ENCODE data around the gene SLC35D3.
"Not testable (repeated sequence)": the region's sequence is repeated elsewhere in the genome, so short reads cannot be mapped to it uniquely, and the experiment has no call there.

Gene SLC35D3, protein sequence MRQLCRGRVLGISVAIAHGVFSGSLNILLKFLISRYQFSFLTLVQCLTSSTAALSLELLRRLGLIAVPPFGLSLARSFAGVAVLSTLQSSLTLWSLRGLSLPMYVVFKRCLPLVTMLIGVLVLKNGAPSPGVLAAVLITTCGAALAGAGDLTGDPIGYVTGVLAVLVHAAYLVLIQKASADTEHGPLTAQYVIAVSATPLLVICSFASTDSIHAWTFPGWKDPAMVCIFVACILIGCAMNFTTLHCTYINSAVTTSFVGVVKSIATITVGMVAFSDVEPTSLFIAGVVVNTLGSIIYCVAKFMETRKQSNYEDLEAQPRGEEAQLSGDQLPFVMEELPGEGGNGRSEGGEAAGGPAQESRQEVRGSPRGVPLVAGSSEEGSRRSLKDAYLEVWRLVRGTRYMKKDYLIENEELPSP
- 0 reads per million in 3 experiments for total RNA-seq

GRCh38 chr6:136921936-136922684, at the start of gene SLC35D3:
TSS of gene SLC35D3 (plus strand) at chr6:136922301. CDS start at chr6:136922429, 128 bp downstream.
- no peak for DNase-seq

- no peak for DNase-seq
Measured at GRCh38 chr6:136873748-136874147, 48.4 kb upstream of the SLC35D3 start.

GRCh38 chr6:136876469-136876868, 45.6 kb upstream of the SLC35D3 start:
- DNase-seq, result not testable (repeated sequence)

- no peak for DNase-seq
Measured at GRCh38 chr6:136880748-136881460, 41.2 kb upstream of the SLC35D3 start.

GRCh38 chr6:136886091-136886490, 36.0 kb upstream of the SLC35D3 start:
- DNase-seq, result no peak

- DNase-seq, result no peak
Measured at GRCh38 chr6:136887953-136888352, 34.1 kb upstream of the SLC35D3 start.

- DNase-seq, result no peak
Measured at GRCh38 chr6:136889271-136890193, 32.6 kb upstream of the SLC35D3 start.

DNA sequence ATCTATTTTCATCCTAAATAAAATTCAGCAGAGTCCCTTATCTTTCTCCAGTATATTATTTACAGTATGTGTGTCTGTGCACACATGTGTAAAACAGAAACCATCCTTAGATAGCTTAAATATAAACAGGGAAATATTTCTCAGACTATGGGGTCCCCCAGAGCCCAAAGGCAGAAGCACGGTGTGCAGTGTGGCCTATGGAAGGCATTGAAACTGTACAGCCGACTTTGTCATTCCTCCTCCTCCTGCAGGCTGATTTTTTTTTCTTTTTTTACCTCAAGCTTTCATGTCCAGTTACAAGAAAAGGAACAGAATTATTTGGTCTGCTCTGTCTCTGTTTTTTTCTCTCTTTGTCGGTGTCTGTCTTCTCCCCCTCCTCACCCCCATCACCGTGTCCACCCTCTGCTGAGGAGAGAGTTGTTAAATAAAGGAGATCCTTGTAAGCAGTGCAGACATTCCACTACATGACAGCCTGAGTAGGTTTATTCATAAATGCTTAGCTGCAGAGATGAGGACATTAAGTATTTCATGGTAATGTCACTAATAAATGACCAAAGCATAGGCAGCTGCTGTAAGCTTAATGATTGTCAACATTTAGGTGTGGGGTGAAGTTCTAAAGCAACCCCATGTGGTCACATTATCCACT, 31.8 kb upstream of the SLC35D3 start:
- no peak for DNase-seq

DNA sequence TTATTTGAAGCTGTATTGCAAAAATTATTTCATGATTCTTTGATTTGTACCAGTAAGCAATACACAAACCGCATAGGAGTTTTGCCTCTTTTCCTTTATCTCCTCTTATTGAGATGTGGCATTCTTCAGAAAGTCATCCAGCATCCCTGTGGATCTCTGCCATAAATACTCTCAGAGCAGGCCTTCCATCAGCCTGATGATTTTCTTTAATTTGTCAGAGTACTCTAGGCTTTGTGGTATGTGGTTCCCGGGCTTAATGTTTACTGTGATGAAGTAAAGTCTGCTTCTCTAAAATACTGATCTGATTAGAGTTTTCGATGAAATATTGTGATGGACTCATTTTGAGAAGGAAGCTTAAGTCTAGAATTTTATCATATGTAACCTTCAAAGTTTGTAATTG, 31.1 kb upstream of the SLC35D3 start:
- no peak for DNase-seq

DNA sequence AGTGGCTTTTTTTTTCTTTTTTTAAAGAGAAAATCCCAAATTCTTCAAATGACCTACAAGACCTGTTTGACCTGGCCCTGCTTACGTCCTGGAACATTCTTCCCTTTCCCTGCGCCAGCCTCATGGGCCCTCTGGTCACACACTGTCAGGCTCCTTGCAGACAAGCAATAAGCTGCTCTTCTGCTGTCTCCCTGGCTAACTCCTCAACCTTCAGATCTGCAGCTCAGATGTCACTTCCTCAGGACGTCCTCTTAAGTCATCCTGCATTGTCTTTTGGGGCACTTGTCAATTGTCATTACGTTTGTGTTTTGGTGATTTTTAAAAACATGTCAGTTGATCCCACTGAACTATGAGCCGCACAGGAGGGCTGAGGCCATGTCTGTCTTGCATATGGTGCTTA, 28.9 kb upstream of the SLC35D3 start:
- no peak for DNase-seq

DNA sequence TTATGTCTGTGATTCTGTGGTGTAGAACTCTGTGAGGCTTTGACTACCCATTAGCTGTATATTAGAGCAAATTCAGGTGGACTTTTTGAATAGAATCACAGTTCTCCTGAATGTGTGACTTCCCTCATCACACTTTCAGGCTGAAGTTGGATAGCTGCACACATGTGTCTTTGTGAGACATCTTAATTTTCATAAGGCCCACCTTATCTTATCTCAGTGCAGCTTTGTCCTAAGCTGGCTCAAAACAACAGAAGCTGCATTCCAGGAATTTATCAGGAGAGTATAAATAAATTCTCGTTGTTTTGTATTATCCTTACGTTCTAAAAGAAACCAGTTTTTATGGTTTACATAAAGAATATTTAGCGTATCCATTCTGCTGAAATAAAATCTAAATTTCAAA, 26.2 kb upstream of the SLC35D3 start:
- DNase-seq, result no peak

- no peak for DNase-seq
Measured at GRCh38 chr6:136897071-136897470, 25.0 kb upstream of the SLC35D3 start.

DNA sequence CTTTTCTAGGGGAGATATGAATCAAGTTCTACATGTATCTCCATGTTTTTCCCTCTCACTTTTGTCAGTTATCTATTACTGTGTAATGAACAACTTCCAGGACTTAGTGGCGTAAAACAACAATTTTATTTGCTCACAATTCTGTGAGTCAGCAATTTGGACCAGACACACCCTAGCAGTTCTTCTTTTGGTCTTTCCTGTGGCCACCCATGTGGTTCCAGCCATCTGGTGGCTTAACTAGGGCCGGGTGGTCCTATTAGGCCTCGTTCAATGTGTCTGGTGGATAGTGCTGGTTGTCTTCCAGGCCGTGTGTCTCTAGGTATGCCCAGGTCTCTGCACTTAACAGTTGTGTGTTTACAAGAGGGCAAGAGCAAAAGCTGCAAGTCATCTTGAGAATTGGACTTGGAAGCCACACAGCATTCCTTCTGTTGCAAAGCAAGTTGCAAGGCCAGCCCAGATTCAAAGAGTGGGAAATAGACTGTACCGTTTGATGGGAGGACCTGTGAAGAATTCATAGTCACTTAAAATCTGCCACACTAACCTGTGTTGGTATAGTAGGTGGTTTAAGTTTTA, 20.8 kb upstream of the SLC35D3 start:
- DNase-seq, result no peak

DNA sequence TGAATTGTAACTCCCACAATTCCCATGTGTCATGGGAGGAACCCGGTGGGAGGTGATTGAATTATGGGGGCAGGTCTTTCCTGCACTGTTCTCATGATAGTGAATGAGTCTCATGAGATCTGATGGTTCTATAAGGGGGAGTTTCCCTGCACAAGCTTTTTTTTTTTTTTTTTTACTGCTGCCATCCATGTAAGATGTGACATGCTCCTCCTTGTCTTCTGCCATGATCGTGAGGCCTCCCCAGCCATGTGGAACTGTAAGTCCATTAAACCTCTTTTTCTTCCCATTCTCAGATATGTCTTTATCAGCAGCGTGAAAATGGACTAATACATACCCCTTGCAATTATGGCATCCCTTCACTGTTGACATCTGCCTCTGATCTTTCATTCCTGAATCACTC, 17.6 kb upstream of the SLC35D3 start:
- not testable (repeated sequence) for DNase-seq

- DNase-seq, result no peak
Measured at GRCh38 chr6:136914947-136915346, 7.2 kb upstream of the SLC35D3 start.

- no peak for DNase-seq
Measured at GRCh38 chr6:136918706-136919105, 3.4 kb upstream of the SLC35D3 start.

DNA sequence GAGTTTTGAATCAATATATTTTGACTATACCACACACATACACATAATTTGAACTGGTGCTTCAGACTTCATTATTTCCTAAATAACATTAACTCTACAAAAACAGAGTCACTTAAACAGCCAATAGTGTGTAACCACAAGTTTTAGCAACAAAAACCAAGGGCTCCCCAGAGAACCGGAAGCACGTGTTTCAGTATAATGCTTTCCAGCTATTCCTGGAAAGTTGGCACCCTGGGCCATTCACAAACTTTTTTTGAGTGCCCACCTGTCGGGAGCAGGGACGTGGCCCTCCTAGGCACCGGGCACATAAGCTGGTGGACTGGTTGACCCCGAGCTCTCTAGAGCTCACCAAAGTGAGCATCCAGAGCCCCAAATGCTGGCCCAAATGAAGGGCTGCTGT, 1.9 kb upstream of the SLC35D3 start:
- no peak for DNase-seq

GRCh38 chr6:136920671-136921380, 1.3 kb upstream of the SLC35D3 start:
- no peak for DNase-seq

- DNase-seq, result no peak
Measured at GRCh38 chr6:136921381-136921935, 643 bp upstream of the SLC35D3 start.

GRCh38 chr6:136922685-136923006, 545 bp downstream of the SLC35D3 start:
- DNase-seq, result peak; percentile 18
